B cell (primary cell): ENCODE measurements around the gene PDCD4.

ENCODE experiments used
- CTCF ChIP-seq: fragments of 200-600 bp; IDR thresholded peaks from one replicate; pipeline ENCODE4 v1.8.0; 2022; ENCODE audit warnings: antibody characterized with exemption, mild to moderate bottlenecking
- EZH2 ChIP-seq: IDR thresholded peaks from 2 replicates; pipeline ENCODE4 v1.6.1; 2012; ENCODE audit warnings: borderline replicate concordance, low read depth, mild to moderate bottlenecking, moderate library complexity, low read length; ENCODE audit not compliant: insufficient read depth, poor library complexity, severe bottlenecking

GRCh38 chr10:110860576-110861241, 11.0 kb upstream of the PDCD4 start:
- TF ChIP-seq CTCF = no peak
- TF ChIP-seq EZH2 = no peak
